Measurements from ENCODE around the gene ARNT2. TPM values are rescaled to one million over a fixed set of nuclear protein-coding genes. Genes with fewer than 3 reads are reported as not detected.

ARNT2 gene
- total RNA-seq, 1 donor, result 12.7 TPM

DNA sequence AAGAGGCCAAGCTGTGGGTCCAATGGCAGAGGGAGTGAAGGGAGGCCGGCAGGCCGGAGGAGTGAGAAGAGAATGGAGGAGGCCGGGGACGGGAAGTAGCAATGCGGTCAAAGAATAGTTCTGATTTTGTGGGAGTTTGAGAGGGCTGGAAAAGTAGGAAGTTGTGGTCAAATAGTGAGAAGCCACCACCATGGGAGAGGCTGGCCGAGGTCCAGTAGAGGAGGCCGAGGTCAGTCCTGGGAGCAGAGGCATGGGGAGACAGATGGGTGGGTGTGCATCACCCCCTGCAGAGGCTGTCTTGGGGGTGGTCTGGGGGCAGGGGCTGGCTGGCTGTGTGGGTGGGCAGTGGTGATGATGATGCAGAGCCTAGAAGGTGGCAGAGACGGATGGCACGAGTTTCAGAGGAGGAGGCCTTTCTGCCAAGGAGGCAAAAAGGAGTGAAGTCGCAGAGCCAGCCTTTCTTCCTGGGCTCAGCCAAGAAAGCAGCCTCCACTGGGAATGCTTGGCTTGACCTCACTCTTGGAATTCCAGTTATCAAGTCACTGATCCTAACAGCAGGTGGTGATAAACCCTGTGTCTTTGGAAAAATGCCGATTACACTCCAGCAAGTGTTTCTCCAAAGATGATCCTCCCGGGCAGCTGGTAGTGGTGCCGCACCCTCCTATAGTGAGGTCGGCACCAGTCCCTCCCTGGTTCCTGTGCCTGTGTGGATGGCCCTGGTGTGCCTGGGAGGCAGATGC is 57.3 kb downstream of the ARNT2 start:
- TF ChIP-seq, protein P1, sequence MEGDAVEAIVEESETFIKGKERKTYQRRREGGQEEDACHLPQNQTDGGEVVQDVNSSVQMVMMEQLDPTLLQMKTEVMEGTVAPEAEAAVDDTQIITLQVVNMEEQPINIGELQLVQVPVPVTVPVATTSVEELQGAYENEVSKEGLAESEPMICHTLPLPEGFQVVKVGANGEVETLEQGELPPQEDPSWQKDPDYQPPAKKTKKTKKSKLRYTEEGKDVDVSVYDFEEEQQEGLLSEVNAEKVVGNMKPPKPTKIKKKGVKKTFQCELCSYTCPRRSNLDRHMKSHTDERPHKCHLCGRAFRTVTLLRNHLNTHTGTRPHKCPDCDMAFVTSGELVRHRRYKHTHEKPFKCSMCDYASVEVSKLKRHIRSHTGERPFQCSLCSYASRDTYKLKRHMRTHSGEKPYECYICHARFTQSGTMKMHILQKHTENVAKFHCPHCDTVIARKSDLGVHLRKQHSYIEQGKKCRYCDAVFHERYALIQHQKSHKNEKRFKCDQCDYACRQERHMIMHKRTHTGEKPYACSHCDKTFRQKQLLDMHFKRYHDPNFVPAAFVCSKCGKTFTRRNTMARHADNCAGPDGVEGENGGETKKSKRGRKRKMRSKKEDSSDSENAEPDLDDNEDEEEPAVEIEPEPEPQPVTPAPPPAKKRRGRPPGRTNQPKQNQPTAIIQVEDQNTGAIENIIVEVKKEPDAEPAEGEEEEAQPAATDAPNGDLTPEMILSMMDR (IDR thresholded peaks at IDR 0.05; ENCODE audit: insufficient read depth, low read length), result no peak
- H3K4me3 ChIP-seq (ENCODE audit: low read depth, low read length), result no peak overlapping the region
- DNase-seq (ENCODE audit: low read depth), result peak; percentile 40

DNA sequence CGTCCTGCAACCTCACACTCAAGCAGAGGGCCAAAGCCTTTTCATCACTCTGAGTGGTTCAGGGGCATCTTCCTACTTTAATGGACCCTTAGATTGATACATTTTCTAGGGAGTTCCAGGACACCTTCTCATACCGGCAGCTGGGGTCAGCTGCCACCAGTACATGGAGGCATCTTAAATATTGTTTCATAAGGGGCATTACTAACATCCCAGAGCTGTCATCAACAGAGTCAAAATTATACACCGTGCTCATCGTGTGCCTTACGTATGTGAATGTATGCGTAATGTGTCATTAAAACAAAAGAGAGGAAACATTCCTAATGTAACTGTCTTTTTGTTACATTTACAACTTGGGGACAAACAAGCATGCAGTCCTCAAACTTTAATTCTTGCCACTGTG is 57.9 kb downstream of the ARNT2 start:
- TF ChIP-seq, protein P1 (IDR thresholded peaks at IDR 0.05; ENCODE audit: insufficient read depth, low read length), result no peak
- no peak for DNase-seq (ENCODE audit: low read depth)
- H3K4me3 ChIP-seq (ENCODE audit: low read depth, low read length), result no peak overlapping the region

DNA sequence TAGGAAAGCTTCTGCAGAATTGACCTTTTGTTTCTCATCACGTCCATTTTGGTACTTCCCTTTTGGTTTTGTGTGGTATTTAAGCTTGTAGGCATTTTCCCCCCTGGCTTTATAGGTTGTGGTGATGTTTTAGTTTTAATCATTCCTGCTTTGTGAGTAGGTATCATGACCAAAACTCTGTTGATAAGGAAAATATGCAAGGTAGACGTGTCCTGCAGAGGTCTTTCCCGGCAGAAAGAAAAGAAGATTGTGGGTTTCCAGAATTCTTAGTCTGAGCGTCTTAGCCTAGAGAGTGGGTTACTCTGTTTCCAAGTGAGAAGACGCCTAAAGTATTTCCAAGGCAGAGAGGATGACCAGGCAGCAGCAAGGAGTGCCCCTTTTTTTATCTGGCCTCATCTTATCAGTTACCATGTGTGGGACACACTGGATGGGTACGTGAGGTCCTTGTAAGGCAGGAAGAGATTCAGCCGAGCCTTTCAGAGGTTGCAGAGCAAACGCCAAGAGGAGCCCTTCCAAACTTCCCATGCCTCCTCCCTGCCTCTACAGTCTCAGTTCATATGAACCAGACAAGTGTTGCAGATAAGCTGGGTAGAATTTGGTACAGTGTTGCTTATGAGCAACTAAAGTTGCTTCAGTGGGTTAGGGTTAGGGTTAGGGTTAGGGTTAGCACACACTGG is 58.8 kb downstream of the ARNT2 start:
- TF ChIP-seq, protein P1 (IDR thresholded peaks at IDR 0.05; ENCODE audit: insufficient read depth, low read length), result no peak
- peak; percentile 53 for DNase-seq (ENCODE audit: low read depth)
- no peak overlapping the region for H3K4me3 ChIP-seq (ENCODE audit: low read depth, low read length)

DNA sequence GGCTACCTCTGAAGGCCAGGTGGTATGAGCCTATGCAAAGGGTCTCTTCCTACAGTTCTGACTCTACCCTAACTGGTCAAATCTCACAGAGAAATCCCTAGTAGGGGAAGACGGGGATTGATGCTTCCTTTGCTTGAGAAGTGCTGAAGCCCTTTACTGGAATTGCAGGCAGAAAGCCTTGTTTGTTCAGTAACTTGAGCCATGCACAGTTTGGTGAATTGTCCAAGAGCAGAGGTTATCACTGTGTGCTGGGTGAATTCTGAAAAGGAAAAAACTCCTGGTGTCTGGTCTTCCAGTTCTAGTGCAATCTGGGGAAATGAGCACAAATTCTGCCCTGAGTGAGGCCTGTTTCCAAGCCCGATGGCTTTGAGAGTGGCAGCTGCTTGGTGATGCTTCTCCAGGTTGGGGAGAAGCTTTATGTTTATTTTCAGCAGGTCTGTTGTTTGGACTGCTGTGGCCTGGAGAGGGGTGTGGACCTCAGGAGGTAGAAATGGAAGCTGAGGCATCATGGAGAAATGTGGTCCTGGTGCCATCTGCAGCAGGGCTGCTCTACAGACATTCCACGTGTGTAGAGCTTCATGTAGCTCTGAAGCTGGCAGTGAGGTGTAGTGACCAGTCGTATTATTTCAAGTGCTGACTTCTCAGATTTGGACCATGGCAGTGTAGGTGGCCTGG is 60.9 kb downstream of the ARNT2 start:
- peak; percentile 72 for DNase-seq (ENCODE audit: low read depth)
- TF ChIP-seq, protein P1 (IDR thresholded peaks at IDR 0.05; ENCODE audit: insufficient read depth, low read length), result no peak
- H3K4me3 ChIP-seq (ENCODE audit: low read depth, low read length), result no peak overlapping the region

DNA sequence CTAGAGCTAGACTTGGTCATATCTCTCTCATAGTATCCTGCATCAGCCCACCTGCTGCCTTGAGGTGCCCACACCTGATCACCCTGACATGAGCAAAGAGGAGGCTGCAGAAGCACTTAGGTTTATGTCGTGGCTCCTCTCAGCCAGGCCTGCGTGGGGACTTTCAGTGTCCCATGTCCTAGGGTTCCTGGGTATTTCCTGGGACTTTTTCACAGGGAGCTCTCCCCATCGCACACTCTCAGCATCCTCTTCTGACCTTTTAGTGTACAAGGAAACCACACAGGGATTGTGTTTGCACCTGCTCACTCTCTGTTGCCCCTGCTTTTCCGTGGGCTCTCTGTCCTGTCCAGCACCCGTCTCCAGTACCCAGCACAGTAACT is 61.4 kb downstream of the ARNT2 start:
- H3K4me3 ChIP-seq (ENCODE audit: low read depth, low read length), result no peak overlapping the region
- no peak for DNase-seq (ENCODE audit: low read depth)
- TF ChIP-seq, protein P1 (IDR thresholded peaks at IDR 0.05; ENCODE audit: insufficient read depth, low read length), result no peak

DNA sequence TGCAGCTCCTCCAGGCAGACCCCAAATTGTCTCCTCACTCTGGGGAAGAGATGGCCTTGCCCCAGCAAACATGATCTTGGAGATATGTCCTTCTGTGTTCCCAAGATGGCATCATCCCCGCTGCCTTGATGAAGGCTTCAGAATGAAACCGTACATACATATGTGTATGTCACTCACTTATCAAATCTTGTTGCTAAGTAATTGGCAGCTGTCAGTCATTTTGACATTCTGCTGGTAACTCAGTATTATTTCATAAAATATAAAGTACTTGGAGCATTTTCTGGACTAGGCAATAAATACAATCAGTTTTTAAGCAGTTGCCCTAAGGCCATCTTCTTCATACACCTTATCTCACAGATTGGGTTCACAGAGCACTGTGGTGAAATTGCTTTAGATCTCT is 62.4 kb downstream of the ARNT2 start:
- TF ChIP-seq, protein P1 (IDR thresholded peaks at IDR 0.05; ENCODE audit: insufficient read depth, low read length), result no peak
- H3K4me3 ChIP-seq (ENCODE audit: low read depth, low read length), result no peak overlapping the region
- DNase-seq (ENCODE audit: low read depth), result no peak
